ENCODE measurements around the gene DUS1L.

The DUS1L gene

DNA sequence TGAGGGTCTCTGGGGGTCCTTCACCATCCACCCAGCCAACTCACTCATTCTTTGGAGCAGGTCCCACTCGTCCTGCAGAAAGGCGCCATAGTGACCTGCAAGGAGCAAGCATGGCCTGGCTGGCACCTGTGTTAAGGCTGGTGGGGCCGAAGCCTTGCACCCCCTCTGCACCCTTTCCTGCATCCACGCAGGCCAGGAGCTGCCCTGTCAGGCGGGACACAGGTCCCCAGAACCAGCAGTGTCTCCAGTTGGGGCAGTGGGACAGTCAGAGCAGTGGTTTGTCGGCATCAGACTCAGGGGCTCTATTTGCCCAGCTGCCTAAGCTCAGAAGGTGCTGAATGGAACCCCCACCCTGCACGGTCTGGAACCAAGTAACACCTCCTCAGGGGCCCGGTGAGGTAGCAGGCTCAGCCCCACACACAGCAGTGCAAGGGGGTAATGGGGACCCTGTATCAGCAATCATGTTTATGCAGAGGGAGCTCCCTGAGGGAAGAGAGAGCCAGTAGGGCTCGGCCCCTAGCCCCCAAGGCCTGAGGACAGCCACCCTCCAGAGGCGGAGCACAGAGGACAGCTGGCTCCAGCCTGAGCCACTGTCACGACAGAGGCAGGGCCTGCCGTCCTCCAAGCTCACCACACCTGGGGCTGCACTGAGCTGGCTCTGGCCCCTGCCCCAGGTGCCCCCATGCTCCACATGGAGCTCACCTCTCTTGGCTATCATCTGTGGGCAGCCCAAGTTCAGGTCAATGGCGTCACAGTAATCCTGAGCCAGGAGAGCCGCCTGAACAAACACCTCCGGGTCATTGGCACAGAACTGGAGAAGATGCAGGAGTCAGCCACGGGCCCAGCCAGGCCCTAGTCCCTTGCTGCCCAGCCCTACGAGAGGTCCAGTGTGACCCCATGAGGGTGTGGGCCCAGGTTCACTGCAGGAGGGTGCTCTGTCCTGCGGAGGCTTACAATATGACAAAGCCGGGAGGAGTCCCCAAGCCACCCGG is 1.9 kb downstream of the DUS1L start:
- Histone ChIP-seq H3K36me3 (replicated peaks) (peaks cover 56% of the 10 kb centered on the region), H3K4me3 (peak overlapping the region; percentile 86), H3K9me3 (no peaks in the 10 kb centered on the region; the same call in 1 of the 2 replicates), H3K27me3 (ENCODE audit: low read depth) (no peaks in the 10 kb centered on the region), H3K4me1 (peaks cover 7% of the 10 kb centered on the region)
- no peak for DNase-seq (ENCODE audit: low spot score in 2 of 2)
- in situ Hi-C loops (cut with MboI; ENCODE audit: low sequenced_read_pairs): no loop called here

- in situ Hi-C loops (cut with MboI; ENCODE audit: low sequenced_read_pairs): no loop called here
Observed at GRCh38 chr17:82062984-82063368, 2.6 kb downstream of the DUS1L start.

DNA sequence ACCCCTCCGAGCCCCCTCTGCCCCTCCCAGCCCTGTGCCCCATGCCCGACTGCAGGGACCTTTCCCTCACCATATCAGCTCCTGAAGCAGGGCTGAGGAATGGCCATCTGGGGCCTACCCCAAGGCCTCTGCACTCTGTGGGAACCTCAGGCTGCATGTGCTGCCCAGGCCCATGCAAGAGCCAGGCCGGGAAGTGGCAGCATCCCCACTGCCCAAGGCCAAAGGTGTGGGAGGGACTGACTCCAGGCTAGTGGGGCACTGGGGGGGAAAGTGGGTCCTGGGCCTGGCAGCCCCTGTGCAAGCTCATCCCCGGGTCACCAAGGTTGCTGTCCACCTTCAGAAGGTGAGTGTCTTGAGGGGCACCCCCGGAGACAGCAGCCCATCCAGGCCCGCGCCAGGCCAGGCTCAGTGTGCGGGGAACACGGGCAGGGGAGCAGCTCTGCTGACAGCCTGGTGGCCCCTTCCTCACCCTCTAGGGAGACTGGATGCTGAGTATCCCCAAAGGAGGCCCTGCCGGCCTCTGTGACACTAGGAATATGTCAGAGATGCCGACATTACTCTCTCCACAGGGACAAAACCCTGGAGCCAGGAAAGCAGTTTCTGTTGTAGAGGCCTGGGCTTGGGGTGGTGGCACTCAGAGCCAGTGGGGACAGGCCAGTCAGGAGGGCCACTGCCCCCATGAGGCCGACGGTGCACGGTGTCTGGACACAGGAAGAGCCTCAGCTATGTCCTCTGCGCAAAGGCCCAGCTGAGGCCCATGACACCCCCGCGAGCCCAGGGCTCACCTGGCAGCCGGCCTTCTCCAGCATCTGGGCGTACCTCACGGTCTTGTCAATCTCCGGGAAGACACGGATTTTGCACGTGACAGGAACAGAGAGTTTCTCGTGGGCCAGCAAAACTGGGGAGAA is 3.3 kb downstream of the DUS1L start:
- Histone ChIP-seq H3K4me1 (peaks cover 7% of the 10 kb centered on the region), H3K27me3 (ENCODE audit: low read depth) (no peaks in the 10 kb centered on the region), H3K36me3 (replicated peaks) (peaks cover 70% of the 10 kb centered on the region), H3K4me3 (no peak overlapping the region), H3K9me3 (no peaks in the 10 kb centered on the region; the same call in 1 of the 2 replicates)
- no peak for DNase-seq (ENCODE audit: low spot score in 2 of 2)
- in situ Hi-C loops (cut with MboI; ENCODE audit: low sequenced_read_pairs): no loop called here

More at GRCh38 chr17:82062984-82063368, 2.6 kb downstream of the DUS1L start:
- Histone ChIP-seq H3K4me1 (peaks cover 7% of the 10 kb centered on the region), H3K27me3 (ENCODE audit: low read depth) (no peaks in the 10 kb centered on the region), H3K9me3 (no peaks in the 10 kb centered on the region; the same call in 1 of the 2 replicates), H3K36me3 (replicated peaks) (peaks cover 63% of the 10 kb centered on the region), H3K4me3 (no peak overlapping the region)
- DNase-seq (ENCODE audit: low spot score in 2 of 2): no peak

DNA sequence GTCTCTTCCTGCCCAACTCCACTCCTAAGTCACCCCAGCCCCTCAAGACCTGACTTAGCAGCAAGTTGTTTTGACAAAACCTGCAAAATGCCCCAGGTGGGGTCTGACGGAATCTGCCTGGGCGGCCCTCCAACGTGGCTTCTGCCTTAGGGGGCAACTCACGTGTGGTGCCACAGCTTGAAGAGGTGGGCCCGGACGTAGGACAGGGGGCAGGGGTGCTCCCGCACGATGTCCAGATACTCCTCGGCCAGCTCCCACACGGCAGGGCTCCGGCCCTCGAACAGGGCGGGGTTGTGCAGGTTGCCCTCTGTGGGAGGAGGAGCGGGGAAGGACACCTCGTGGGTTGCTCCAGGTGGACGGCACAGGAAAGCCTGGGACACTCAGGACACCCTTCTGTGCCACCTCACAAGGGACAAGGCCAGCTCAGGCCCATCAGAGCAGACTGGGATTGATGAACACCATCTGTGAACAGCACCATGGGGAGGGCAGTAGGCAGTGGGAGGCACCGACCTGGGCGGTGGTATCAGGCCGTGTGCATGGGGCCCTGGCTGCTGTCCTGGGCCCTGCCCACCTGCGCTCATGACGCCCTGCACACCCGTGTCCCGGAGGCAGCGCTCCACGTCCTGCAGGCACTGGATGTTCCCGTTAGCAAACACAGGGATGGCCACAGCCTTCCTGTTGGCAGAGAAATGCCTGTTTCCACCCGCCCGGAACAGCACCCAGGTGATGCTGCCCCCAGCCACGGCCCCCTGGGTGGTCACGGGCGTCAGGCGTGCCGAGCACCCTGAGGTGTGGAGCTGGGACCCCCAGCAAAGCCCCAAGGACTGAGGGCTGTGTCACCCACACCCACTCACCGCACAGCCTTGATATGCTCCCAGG is 4.3 kb downstream of the DUS1L start:
- H3K36me3 ChIP-seq (replicated peaks): peaks cover 80% of the 10 kb centered on the region
- no peaks in the 10 kb centered on the region for H3K27me3 ChIP-seq (ENCODE audit: low read depth)
- H3K4me1 ChIP-seq: peaks cover 5% of the 10 kb centered on the region
- H3K9me3 ChIP-seq: no peaks in the 10 kb centered on the region; the same call in 1 of the 2 replicates
- in situ Hi-C loops (cut with MboI; ENCODE audit: low sequenced_read_pairs): no loop called here
- H3K4me3 ChIP-seq: no peak overlapping the region
- DNase-seq (ENCODE audit: low spot score in 2 of 2): no peak

DNA sequence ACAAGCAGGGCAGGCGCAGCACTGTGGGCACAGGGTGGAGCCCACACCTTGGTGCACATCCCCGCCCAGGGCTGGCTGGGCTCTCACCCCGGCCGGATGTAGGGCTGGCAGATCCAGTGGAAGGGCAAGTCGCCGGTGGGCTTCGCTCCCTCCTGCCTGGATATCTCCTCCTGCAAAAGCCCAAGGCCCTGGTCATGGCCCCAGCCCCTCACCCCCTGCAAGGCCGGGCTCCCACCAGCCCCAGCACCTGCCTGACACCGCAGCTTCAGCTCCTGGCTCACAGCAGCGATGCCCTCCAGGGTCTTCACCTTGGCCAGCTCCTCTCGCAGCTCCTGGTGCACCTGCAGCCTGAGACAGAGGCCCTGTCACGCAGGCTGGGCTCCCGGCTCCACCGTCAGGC is 5.0 kb downstream of the DUS1L start:
- H3K9me3 ChIP-seq: no peaks in the 10 kb centered on the region
- H3K27me3 ChIP-seq (ENCODE audit: low read depth): no peaks in the 10 kb centered on the region
- H3K36me3 ChIP-seq (replicated peaks): peaks cover 86% of the 10 kb centered on the region
- H3K4me1 ChIP-seq: no peaks in the 10 kb centered on the region
- DNase-seq (ENCODE audit: low spot score in 2 of 2): no peak
- H3K4me3 ChIP-seq: no peak overlapping the region
- in situ Hi-C loops (cut with MboI; ENCODE audit: low sequenced_read_pairs): no loop called here

DNA sequence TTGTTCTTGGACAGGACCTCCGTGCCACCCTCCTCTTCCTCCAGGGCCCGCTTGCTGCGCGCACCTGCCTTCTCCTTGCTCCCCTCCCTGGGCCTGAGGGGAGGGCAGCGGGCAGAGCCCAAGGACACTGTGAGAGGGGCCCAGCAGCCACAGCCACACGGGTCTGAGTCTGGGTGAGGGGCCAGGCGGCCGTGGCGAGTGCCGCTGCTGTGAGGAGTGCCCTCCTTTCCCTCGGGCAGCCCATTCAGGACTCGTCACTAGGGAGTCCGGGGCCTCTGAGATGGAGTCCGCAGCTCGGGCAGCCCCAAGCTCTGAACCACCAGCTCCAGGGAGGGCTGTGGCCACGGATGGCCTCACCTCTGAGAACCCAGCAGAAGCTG is 5.6 kb downstream of the DUS1L start:
- in situ Hi-C loops (cut with MboI; ENCODE audit: low sequenced_read_pairs): no loop called here
- Histone ChIP-seq H3K27me3 (ENCODE audit: low read depth) (no peaks in the 10 kb centered on the region), H3K36me3 (replicated peaks) (peaks cover 90% of the 10 kb centered on the region), H3K9me3 (no peaks in the 10 kb centered on the region), H3K4me1 (no peaks in the 10 kb centered on the region), H3K4me3 (no peak overlapping the region)
- no peak for DNase-seq (ENCODE audit: low spot score in 2 of 2)

DNA sequence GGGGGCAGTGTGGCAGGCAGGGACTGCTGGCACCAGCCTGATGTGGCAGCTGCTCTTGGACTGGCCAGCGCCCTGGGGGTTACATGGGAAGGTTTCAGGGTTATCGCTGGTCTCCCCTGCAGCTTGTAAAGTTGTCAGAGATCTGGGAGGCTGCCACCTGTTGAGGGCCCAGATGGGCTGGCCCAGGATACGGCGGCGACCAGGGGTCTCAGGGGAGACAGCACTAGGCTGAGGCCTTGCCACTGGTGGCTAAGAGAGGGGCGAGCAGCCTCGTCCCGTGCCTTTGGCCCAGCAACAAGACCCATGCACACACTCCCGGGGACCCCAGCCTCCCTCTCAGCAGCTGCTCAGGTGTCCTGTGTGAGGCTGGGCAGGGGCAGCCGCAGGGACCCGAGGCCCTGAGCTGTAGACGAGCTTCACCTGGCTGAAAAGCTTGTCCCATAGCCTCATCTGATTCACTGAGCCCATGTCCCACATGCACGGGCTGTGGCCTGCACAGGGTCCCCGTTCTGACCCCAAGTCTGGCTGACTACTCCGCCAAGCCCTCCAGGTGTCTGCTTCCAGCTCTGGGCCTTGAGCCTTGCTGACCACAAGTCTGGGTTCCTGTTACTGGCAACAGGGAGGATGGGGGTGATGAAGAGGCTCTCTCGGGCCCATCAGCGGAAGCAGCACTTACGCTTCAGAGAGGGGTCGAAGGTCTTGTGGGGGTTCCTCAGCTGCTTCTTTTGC is 6.2 kb downstream of the DUS1L start:
- Histone ChIP-seq H3K27me3 (ENCODE audit: low read depth) (no peaks in the 10 kb centered on the region), H3K9me3 (no peaks in the 10 kb centered on the region), H3K36me3 (replicated peaks) (peaks cover 94% of the 10 kb centered on the region), H3K4me3 (no peak overlapping the region), H3K4me1 (no peaks in the 10 kb centered on the region)
- no peak for DNase-seq (ENCODE audit: low spot score in 2 of 2)
- in situ Hi-C loops (cut with MboI; ENCODE audit: low sequenced_read_pairs): no loop called here

- in situ Hi-C loops (cut with MboI; ENCODE audit: low sequenced_read_pairs): no loop called here
- H3K9me3 ChIP-seq: no peaks in the 10 kb centered on the region
- DNase-seq (ENCODE audit: low spot score in 2 of 2): no peak
- H3K4me3 ChIP-seq: no peak overlapping the region
- no peaks in the 10 kb centered on the region for H3K27me3 ChIP-seq (ENCODE audit: low read depth)
- peaks cover 94% of the 10 kb centered on the region for H3K36me3 ChIP-seq (replicated peaks)
- no peaks in the 10 kb centered on the region for H3K4me1 ChIP-seq
Observed at GRCh38 chr17:82058855-82059249, 6.8 kb downstream of the DUS1L start.

- DNase-seq (ENCODE audit: low spot score in 2 of 2): no peak
- Histone ChIP-seq H3K4me1 (no peaks in the 10 kb centered on the region), H3K36me3 (replicated peaks) (peaks cover 94% of the 10 kb centered on the region), H3K27me3 (ENCODE audit: low read depth) (no peaks in the 10 kb centered on the region), H3K9me3 (no peaks in the 10 kb centered on the region), H3K4me3 (no peak overlapping the region)
- in situ Hi-C loops (cut with MboI; ENCODE audit: low sequenced_read_pairs): no loop called here
Observed at GRCh38 chr17:82058230-82058854, 7.3 kb downstream of the DUS1L start.

GRCh38 chr17:82056729-82057621 is 8.6 kb downstream of the DUS1L start:
- in situ Hi-C loops (cut with MboI; ENCODE audit: low sequenced_read_pairs): no loop called here
- Histone ChIP-seq H3K9me3 (no peaks in the 10 kb centered on the region), H3K27me3 (ENCODE audit: low read depth) (no peaks in the 10 kb centered on the region), H3K4me3 (no peak overlapping the region), H3K4me1 (no peaks in the 10 kb centered on the region; the same call in 1 of the 2 replicates), H3K36me3 (replicated peaks) (peaks cover 83% of the 10 kb centered on the region)
- DNase-seq (ENCODE audit: low spot score in 2 of 2): no peak

- H3K4me1 ChIP-seq: no peaks in the 10 kb centered on the region; the same call in 1 of the 2 replicates
- H3K36me3 ChIP-seq (replicated peaks): peaks cover 77% of the 10 kb centered on the region
- in situ Hi-C loops (cut with MboI; ENCODE audit: low sequenced_read_pairs): no loop called here
- no peaks in the 10 kb centered on the region for H3K27me3 ChIP-seq (ENCODE audit: low read depth)
- no peak overlapping the region for H3K4me3 ChIP-seq
- H3K9me3 ChIP-seq: no peaks in the 10 kb centered on the region
- DNase-seq (ENCODE audit: low spot score in 2 of 2): no peak
Observed at GRCh38 chr17:82055965-82056728, 9.5 kb downstream of the DUS1L start.

Data from HAP-1 (cell line).